CD4-positive, alpha-beta T cell treated with Interleukin-4 for 4 hours (primary cell): Measurements from ENCODE around the gene VSTM5.
"Not testable (repeated sequence)": the region's sequence is repeated elsewhere in the genome, so short reads cannot be mapped to it uniquely, and the experiment has no call there.

ENCODE experiments used
- DNase-seq: peaks from one replicate; pipeline ENCODE4 v3.0.0-alpha.2; 2020

VSTM5 gene, protein sequence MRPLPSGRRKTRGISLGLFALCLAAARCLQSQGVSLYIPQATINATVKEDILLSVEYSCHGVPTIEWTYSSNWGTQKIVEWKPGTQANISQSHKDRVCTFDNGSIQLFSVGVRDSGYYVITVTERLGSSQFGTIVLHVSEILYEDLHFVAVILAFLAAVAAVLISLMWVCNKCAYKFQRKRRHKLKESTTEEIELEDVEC

DNA sequence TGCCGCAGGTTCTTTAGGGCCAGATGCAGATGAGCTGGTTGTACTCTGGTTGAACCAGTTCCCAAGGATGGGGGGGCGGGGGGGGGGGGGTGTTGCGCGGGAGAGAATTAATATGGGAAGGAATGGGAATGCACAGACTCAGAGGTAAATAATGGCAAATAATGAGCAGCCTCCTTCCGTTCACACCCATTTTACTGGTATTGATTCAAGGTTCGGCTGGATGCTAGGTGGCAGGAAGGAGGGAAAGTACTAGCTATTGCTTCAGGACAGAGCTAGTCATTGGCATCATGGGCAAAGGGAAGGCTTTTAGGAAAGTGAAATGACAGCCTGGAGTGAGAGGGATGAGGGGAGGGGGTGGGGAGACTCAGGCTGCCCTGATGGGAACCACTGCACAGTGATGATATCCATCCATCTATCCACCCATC, at the start of gene VSTM5:
TSS of gene VSTM5 (minus strand) at position 25 of the 425 bp plus-strand sequence. CDS start 116 bp downstream, outside the sequence.
- no peak for DNase-seq

DNA sequence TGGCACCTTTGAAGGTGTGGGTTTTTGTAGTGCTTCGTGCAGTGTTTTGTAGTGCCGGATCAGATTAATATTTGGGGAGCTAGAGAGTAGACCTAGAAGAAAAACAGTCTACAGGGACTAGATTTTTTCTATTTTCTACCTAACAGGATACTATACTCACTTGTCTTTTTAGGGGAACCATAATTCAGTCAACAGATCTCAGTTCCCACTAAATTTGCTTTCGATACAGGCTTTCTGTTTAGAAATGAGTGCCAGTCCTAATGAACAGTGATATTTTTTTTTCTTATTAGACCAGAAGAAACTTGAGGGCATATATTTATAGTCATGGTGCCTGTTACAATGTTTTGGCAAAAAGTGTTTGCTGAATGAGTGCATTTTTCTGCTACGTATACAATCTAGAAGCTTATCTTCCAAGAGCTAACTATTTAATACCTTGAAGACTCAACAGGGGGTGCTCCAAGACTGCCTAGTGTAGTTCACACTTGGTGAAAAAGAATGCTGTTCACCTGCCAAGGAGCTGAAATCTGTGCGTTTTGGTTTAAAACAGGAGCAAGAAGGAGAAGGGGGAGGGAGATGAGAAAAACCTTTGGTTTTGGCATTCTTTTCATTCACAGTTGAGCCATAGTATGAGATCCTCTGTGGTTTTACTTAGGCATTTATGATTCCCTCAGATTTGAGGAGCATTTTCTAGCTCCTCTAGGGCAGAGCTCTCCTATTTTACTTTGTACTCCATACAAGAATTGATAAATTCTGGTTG, 44.9 kb upstream of the VSTM5 start:
- DNase-seq, result no peak

DNA sequence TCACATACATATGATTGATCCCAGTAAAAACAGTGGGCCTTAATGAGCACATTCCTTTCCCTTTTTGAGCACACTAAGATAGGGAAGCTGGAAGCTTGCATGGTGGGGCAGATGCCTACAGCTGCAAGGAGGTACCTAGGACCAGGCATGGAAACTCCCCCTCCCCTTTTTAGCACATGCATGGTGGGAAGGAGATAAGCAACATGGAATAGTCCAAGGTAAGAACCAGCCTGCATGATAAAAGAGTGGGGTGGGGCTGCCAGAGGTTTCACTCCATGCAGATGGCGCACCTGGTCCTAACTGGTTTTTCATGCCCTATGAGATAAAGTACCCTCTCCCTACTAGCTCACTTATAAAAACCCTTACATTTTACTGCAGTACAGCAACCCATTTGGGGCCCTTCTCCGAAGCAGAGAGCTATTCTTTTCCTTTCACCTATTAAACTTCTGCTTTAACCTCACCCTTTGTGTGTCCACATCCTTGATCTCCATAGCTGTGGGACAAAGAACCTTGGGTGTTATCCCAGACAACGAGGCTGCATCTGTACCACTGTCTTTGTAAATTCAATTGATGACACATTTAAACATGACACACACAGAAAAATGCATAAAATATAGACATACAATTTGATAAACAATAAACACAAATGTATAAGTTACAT, 40.1 kb upstream of the VSTM5 start:
- no peak for DNase-seq

DNA sequence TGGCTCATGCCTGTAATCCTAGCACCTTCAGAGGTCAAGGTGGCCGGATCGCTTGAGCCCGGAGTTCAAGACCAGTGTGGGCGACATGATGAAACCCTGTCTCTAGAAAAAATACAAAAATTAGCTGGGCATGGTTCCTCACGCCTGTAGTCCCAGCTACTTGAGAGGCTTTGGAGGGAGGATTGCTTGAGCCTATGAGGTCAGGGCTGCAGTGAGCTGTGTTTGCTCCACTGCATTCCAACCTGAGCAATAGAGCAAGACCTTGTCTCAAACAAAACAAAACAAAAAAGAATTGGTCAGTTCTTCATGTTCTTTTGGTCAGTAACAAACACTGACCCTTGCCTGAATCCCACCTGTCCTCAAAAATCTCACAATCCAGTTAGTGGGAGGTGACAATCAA, 36.7 kb upstream of the VSTM5 start:
- DNase-seq, result no peak

DNA sequence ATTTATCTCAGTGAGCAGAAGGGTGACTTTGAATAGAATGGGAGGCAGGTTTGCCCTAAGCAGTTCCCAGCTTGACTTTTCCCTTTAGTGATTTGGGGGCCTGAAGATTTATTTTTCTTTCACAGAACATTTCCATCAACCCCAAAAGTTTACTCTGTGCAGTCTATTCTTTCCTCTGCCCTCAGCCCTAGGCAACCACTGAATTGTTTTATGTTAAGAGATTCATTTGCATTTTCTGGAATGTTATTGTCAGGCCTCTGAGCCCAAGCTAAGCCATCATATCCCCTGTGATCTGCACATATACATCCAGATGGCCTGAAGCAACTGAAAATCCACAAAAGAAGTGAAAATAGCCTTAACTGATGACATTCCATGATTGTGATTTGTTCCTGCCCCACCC, 28.7 kb upstream of the VSTM5 start:
- not testable (repeated sequence) for DNase-seq

DNA sequence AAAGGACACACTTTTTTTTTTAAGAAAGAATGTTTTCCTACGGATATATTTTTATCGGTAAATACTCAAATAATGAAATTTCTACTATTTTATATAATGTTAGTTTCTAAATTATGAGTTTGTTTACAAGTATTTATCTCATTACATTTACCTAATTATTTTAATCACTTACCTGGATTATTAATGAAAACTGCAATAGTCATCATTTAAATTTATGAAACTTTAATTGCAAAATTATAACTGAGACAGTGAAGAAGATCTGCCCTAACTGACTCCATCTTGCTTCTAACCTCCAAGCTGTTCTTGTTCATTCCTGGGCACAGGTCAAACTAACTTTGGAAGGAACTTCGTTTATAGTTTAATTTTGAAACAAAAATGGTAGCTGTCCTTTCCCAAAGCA, 25.2 kb upstream of the VSTM5 start:
- DNase-seq, result no peak

DNA sequence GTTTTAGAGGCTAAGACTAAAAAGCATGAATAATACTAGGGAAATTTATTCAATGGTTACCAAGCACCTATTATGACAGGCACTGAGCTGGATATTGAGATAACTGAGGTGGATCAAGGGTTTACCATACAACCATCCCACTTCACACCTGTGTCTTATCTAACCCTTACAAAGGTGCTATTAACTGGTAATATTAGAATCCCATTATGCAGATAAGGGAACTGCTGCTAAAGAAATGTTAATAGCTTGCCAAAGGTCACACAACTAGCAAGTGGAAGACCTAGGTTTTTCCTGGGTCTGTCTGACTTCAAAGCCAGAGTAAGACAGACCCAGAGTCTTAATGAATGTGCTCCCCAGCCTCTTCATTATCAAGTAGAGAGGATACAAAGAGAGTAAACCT, 21.1 kb upstream of the VSTM5 start:
- DNase-seq, result no peak

DNA sequence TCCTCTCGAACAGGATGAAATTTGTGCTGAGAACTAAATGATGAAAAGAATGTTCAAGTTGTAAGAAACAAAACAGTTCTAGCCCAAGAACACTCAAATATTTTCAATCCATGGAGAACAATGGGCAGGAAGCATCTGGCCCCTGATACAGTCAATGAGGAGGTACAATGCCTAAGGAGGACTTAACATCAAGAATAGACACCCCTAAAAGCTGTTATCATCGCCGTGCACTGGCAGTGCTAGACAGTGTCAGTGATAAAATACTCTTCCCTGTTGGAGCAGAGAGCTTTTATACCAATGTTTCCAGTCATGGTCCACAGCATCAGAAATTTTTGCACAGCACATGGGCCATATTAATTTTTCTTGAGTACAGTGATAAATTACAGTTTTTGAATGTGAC, 20.2 kb upstream of the VSTM5 start:
- no peak for DNase-seq

DNA sequence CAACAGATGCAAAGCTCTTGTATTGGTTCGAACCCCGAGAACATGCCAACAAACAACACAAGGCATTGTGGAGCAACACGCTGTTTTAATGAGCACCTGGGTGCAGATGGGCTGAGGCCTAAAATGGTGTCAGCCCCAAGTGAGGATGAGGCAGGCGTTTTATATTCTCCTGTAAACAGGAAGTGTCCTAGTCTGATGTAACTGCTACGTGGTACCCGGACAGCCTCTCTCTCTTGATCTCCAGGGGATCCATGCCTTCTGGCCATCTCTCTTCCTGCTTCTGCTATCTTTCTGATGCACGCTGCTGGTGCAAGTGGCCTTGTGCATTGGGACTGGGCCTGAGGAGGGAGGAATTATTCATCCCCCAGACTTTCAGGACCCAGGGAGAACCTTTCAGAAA, 19.4 kb upstream of the VSTM5 start:
- no peak for DNase-seq

DNA sequence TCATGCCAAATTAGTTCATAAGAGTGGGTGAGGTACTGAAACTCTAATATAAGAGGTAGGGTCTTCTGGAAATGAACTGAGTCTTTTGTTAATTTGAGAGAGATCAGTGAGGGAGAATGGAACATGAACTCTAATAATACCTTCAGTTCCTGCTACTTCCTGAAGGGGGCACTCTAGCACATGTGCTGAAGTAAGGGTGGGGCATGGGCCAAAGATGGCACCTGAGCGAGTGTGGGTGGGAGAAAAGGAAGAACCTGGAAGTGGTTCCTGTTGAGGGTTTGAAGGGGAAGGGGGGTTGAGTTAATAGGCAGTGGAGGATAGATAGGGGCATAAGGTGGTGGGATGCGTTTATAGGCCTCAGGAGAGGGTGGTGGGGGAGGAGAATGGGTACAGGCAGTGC, 18.0 kb upstream of the VSTM5 start:
- DNase-seq, result not testable (repeated sequence)

DNA sequence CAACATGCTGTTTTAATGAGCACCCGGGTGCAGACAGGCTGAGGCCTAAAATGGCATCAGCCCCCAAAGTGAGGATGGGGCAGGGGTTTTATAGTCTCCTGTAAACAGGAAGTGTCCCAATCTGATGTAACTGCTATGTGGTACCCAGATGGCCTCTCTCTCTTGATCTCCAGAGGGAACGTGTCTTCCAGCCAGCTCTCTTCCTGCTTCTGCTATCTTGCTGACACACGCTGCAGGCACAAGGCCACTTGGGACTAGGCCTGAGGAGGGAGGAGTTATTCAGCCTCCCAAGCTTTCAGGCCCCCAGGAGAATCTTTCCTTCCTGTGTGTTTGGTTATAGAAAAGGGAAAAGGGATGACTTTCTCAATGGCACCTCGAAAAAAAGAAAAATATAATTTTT, 11.4 kb upstream of the VSTM5 start:
- DNase-seq, result no peak

DNA sequence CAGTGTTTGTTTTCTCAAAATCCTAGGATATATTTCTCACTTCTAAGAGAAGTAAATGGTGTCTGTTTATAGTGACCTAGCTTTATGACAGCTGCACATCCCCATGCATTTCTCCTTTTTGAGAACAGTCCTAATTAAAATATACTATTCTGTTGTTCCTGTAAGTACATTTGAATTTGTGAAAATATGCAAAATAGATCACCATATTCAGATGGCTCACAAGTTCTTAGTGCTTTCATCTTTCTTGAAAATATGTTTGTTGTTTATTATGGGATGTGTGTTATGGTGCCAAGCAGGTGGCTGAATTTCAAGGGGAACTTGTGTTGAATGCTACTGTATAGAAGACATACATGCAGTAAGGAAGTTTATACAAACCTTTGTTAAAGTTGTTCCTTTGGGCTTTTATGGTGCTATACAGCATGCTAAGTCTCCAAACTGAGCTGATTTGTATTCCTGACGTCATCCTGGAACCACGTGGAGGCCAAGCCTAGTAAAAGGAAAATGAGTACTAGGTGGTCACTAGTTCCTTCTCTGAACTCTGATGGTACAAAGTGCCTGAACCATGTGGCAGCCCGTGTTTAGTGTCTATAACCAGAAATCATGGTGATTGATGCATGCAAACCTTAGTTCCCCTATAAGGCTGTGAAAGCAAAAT, 7.8 kb upstream of the VSTM5 start:
- no peak for DNase-seq

DNA sequence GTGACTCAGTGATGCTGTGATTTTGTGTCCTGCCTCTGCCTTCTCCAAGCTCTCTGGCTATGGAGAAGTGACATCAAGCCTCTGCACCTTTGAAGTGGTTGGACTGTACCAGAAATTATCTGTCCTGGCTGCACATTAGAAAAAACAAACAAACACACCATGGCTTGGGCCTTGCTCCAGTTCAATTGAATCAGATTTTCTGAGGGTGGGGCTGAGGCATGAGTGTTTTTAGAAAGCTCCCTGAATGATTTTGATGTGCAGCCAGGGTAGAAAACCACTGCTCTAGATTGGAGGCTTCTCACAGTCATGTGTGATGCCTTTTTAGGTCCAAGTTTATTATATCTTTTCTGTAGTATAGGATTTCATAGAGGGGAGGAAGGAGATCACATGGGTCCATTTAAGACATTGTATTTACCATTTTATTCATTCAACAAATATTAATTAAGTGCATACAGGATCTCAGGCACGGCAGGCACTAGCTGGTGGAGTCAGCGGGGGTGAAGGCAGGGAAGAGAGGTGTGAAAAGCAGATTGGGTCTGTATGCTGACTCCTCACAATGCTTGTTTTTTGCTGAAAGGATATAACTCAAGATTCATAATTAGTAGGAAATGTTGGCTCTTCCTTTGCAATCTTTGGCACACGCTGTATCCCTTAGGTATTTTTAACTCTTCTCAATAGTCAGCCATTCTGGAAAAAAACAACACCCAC, 7.1 kb upstream of the VSTM5 start:
- no peak for DNase-seq

DNA sequence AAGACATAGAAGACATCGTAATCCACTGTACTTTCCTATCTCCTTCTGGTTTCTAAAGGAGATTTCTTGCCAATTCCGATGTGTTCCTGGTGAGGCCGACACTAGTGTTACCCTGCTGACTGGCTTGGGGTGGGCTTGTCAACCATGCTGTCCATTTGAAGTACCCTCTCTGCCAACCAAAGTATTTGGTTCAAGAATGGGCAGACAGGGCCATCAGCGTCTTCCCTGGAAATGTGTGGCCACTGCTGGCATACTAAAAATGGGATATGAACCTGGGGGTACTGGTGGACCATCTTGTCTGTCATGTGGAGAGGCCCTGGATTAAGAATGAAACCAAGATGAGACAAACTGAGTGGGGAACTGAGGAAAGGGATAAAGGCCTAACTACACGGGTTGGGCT, 1.8 kb upstream of the VSTM5 start:
- no peak for DNase-seq

DNA sequence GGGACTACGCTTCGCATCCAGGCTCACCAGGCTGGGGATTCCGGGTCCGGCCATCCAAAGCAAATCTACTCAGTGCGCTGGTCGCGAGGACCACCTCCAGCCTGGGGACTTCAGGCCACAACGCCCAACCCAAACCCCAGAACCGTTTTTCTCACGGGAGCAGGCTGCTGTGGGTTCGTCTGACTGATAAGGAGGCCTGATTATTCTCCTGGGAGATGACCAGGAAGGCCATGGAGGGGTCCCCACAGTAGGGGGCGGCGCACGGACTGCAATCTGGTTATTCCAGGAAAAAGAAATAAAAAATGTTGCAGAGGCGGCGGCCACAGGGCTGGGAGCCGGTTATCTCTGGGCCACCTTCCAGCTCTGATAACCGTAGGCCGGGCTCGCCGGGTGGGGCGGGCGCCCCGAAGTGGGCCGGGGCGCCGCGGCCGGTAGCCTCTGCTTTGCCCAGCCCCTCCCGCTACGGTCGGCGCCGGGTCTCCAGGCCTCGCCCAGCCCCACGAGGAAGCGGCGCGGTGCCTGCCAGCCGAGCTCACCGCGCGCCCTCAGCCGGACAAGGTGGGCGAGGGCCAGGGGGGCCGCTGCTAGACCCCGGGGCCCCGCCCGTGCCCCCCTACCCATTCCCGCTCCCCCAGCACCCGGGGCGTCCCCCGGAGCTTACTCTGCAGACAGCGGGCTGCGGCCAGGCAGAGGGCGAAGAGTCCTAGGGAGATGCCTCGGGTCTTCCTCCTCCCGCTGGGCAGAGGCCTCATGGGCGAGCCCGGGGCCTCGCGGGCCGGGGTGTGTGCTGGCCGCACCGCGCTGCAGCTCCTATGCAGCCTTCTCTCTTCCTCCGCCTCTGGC, 446 bp downstream of the VSTM5 start:
- DNase-seq, result no peak

DNA sequence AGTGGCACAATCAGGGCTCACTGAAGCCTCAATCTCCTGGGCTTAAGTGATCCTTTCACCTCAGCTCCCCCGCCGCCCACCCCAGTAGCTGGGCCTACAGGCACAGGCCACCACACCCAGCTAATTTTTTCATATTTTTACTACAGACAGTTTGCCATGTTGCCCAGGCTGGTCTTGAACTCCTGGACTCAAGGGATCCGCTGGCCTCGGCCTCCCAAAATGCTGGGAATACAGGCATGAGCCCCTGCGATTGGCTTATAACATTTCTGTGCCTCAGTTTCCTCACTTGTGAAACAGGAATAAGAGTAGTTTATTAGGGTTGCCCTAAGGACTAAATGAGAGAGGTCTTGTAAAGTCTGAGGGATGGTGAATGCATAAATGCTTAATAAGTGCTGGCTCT, 1.2 kb downstream of the VSTM5 start:
- no peak for DNase-seq

DNA sequence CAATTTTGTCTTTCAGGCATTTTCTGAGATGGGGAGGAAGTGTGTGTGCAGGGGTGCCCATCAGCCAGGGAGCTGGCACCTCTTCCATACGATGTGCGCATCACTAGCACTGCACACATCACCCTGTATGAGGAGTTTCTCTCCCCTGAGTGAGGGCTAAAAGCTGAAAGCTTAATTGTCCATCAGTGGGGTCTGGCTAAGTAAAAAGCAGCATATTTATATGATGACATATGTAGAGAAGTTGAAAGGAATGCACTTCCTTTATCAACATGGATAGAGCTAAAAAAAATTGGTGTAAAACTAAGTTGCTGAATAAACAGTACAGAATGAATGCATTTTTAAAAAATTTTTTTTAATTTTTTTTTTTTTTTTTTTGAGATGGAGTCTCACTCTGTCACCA, 4.0 kb downstream of the VSTM5 start:
- DNase-seq, result no peak

DNA sequence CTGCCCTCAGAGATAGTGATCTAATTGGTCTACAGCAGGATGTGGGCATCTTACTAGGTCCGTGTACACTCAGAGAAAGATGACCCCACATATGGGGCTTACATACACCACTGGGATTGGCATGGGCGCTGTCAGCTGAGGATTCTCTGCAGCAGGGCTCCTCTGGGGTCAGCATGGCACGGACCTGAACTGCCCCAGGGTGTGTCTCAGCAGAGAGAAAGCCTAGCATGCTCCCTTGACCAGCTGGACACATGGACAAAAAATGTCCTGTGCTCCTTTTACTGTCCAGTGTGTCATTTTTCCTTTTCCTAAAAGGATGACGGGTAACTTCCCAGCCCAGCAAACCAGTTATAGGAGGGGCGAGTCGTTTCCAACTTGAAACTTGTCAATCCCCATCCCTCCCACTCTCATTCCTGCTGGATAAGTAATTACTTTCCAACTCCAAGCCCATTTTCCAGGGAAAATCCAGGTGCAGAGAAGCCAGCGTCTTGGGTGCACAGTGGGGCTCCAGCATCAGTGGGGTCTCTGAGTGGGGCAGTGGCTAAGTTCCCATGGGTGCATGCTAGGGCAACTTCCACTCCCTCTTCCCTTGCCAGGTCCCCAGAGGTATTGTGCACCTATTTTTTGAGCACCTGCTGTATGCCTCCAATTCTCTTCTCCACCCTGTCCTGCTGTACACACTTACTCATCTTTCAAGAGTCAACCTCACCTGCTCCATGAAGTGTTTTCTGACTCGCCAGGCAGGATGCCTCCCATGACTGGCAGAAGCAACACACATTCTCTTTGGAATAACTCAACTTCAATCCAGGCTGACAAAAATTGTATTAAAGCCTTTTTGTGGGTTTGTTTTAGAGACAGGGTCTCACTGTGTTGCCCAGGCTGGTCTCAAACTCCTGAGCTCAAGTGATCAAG, 5.0 kb downstream of the VSTM5 start:
- no peak for DNase-seq

DNA sequence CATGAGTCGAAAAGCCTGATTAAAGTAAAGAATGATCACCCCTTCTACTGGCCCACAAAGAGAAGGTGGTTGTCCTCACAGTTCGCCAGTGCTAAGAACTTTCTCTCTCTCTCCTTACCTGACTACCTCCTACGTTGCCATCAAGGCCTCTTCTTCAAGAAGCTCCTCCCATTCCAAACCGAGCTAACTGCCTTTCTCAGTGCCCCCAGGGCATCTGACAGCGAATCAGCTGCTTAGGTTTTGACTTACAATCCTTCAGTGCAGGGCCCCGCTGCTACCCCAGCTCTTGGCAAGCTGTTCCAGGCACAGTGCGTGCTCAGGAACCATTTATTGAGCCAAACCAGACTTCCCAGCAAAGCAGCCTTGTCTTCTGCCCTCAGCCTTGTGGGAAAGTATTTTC, 5.8 kb downstream of the VSTM5 start:
- DNase-seq, result no peak

DNA sequence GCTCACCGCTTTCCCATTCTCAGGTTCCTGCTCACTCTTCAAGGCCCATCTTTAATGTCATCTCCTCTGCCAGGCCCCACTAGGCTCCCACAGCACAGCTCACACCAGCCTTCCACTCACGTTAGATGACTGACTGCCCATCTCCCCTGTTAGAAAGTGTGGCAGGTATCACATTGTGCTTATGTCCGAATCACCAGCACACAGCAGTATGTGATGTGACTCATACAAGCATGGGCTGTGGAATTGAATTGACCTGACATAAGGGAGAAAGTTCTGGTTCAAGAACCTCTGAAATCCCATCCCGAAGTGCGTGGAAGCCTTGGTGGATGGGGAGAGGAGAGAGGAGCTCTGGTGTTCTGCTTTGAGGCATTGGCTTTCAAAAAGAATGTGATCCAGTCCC, 6.5 kb downstream of the VSTM5 start:
- DNase-seq, result no peak

DNA sequence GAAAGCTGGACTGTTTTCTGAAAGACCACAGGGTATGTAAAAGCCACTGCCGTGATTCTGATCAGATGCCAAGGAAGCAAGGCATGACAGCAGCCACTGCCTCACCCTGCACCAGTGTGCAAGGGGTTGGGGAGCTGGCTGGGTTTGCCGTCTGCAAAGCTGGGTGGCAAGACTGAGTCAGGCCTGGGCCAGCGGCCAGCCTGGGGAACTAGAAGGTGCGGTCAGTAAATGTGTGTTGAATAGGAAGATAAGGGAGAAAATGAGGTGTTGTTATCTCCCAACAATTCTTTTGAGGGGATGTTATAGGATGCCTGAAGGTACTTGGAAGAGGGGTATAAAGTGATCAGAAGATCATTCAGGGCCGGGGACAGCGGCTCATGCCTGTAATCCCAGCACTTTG, 8.0 kb downstream of the VSTM5 start:
- no peak for DNase-seq
